ENCODE results near the gene ACER1.

ACER1 gene

DNA sequence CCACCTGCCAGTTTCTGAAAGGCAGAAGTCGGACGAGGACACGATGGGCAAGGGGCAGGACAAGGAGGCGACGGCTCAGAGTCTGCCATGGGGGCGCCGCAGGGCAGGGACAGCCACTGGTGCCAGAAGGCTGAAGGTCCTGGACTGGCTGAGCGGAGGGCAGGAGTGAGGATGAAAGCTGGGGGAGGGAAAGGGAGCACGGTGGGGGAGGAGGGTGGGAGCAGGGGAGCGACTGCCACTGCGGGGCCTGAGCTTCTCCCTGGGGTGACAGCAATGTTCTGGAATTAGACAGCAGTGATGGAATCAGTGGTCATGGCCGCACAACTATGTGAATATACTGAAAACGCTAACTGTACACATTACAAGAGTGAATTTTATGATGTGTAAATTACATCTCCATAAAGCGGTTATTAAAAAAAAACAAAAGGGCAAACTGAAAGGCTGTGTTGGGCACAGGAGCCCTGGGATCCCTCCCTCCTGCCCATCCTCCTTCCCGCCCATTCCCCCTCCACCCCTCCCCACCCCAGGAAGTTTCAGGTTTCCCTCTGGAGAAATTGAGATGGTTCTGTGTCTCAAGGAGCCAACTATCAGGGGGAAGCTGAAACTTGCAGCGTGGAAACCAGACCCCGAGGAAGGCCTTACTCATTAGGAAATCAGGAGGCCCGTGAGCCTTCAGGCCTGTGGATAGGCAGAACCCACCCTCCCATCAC is 69.5 kb downstream of the ACER1 start:
- DNase-seq = no peak

DNA sequence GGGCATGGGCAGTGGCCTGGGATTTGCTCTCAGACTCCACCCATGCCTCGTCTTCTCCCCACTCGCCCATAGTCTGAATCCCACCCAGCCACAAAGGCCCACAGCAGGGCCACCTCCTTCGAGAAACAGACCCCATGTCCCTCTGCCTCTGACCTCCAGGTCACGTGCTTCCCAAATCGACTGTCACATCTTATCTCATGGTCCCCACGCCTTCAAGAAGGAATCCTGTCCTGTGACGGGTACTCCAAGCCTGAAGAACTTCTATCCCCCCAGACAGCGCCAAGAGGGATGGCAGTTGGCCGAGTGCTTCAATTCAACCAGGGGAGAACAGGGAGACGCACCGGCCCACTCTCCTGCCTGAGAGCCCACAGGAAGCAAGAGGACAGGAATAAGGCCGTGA is 70.1 kb downstream of the ACER1 start:
- DNase-seq = no peak

DNA sequence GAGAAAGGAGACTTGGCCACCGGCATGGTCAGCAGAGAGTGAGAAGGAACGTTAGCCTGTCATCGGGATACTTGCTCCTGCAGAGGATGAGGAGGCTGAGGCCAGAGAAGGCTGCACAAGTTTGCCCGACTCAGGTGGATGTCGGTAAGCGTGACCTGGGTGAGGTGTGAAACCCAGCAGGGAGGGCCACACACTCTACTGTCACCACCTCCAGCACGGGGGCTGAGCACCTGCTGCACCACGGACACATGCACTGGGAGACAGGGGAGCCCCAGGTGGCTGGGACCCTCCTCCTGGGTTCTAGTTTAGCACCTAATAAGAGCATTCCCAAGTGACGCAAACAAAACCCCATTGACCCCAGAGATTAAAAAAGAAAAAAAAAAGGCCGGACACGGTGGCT is 70.9 kb downstream of the ACER1 start:
- no peak for DNase-seq

DNA sequence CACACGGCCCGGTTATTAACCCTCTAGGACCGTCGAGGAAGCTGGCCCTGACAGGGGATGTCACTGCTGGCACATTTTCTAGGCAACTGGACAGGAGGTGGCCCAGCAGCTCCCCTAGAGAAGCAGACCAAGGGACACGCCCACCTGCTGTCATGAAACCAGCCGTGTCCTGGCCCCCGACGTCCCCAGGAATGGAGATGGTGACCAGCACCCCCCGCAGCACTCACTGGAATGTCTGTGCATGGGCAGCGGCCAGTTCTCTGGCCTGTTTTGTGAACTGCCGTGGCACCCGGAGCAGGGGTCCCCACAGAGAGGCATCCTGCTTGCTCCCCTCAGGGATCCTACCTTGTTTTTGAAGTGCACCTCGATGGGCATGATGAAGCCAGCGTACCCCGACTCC is 71.5 kb downstream of the ACER1 start:
- no peak for DNase-seq

DNA sequence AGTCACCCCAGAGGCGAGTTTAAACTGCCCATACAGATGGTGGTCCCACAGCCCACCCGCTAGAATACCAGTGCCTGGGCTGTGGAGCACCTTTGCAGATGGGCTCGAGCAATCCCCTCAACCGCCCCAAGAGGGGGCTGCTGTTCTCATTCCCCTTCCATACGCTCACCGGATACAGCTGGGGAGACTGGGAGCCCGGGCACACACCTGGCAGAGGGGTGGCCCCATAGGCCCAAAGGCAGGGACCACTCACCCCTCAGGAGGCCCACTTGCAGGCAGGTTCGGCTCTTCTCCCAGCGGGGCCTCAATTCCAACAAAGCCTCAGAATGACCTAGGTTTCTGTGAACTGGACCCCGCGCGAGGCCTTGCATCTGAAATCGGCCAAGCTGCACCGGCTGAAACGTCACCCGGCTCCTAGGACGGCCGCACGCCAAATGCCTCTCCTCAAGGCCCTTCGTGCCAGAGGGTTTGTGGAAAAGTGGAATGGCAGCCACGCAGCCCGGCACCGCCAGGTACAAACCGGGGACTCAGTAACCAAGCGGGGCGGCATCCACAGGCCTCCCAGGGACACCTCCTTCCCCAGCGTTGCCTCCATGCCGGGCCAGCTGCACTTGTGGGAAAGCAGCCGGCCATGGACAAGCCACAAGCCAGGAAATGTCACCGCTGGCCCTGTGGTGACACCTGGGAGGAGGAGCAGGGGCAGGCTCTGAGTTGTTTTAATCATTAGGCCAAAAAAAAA is 72.3 kb downstream of the ACER1 start:
- peak; percentile 50 for DNase-seq

DNA sequence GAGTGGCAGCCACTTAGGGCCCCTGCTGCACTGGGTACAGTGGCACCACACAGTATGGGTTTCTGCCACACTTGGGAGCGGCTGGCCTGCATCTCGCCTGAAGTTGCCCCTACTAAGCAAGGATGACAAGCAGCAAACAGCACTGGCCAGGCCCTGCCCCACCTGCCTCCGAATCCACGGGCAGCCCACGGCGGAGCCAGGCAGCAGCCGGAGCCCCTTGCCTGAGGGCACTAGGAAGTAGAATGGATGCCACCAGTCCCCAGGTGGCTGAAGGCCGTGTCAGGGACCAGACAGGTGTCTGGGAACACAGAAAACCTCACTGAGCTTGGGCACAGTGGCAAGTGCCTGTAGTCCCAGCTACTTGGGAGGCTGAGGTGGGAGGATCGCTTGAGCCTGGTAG is 73.0 kb downstream of the ACER1 start:
- no peak for DNase-seq

DNA sequence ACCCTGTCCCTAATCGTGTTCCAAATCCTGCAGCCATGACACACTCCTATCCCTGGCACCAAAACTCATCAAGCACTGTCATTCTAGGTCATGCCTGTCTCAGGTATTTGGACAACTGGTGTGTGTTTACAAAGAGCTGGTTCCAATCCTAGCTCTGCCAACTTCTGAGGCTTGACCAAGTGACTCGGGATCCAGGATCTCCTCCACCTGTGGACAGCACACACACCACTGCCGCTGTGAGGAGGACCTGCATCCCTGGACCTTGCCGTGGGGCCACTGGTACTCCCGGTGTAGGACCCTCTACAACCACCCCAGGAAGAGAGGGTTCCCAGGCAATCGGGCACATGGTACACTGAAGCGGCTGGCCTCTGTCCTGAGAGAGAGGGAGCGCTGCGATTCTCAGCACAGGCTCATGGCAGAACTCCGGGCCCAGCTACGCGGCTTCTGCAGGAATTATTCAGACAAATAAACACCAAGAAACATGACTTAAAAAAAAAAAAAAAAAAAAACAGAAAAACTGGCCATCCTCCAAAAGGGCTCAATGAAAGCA is 74.0 kb downstream of the ACER1 start:
- DNase-seq = no peak

DNA sequence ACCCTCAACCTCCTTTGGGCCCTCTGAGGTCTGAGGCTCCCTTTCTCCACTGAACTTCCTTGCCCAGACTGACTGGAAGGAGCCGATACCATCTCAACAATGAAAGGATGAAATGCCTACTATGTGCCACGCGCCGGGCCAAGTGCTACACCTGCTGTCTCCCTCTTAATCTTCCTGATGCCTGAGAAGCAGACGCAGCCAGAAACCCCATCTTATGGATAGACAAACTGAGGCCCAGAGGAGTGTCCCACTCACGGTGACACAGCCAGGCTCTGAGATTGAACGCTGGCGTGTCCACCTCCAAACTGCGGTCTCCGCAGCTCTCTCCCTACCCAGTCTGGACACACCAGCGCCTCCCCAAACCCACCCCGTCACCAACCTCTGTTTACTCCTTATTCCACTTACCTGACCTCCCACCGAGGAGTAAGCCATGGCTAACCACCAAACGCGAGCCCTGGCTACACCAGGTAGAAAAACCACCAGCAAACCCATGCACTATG is 74.5 kb downstream of the ACER1 start:
- no peak for DNase-seq
